GM12892 (cell line): ENCODE measurements around the gene WDFY3.

Experiments
- POLR2A ChIP-seq: IDR thresholded peaks from 2 replicates; pipeline ENCODE4 v1.6.1; 2011; ENCODE audit warnings: low read depth, low read length, control low read depth
- POLR2AphosphoS5 ChIP-seq: IDR thresholded peaks from 2 replicates; pipeline ENCODE4 v1.6.1; 2011; ENCODE audit warnings: low read depth, low read length, control low read depth

GRCh38 chr4:84917869-84918600, 48.5 kb downstream of the WDFY3 start:
- TF ChIP-seq POLR2AphosphoS5 (no peak), POLR2A (no peak)
